ENCODE measurements around the gene OR2H1. TPM values are rescaled to one million over a fixed set of nuclear protein-coding genes. Genes with fewer than 3 reads are reported as not detected.

The OR2H1 gene
- polyA plus RNA-seq, 1 donor from 2014 or later, result not detected

DNA sequence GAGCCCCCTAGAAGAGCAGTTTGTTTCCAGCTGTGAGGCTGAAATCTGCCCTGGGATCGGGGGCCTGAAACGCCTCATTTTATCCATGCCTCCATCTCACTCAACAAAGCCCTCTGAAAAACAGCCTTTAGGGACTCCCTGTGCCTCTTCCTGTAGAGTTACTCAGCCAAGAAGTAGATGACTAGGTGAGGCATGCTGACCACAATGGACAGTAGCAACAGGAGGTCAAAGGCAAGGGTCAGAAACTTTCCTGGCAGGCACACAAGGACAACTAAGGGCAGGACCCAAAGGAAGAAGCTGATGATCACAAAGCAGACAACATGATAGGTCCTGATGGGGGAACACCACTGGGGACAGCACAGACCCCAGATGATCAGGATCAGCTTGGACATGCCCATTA, 18.0 kb downstream of the OR2H1 start:
- Histone ChIP-seq H4K20me1 (ENCODE audit: insufficient read depth) (no peaks in the 10 kb centered on the region), H3K27me3 (ENCODE audit: insufficient read depth, low read depth, low read length) (no peaks in the 10 kb centered on the region), H3K36me3 (ENCODE audit: insufficient read depth, low read length) (no peaks in the 10 kb centered on the region), H2AFZ (ENCODE audit: low read depth, low read length) (no peak overlapping the region), H3K4me2 (ENCODE audit: low read length) (no peak overlapping the region), H3K27ac (ENCODE audit: low read length) (no peak overlapping the region), H3K9me3 (ENCODE audit: low read length) (no peaks in the 10 kb centered on the region), H3F3A (ENCODE audit: insufficient read depth, low read length, poor library complexity, severe bottlenecking) (no peaks in the 10 kb centered on the region), H3K9ac (ENCODE audit: low read length) (no peak overlapping the region), H3K4me3 (ENCODE audit: low read length) (no peak overlapping the region), H3K79me2 (replicated peaks; ENCODE audit: insufficient read depth, low read length) (no peaks in the 10 kb centered on the region), H3K9me2 (ENCODE audit: insufficient read depth, low read length) (no peaks in the 10 kb centered on the region)
- TF ChIP-seq MXI1 (conservative IDR thresholded peaks at IDR 0.05; ENCODE audit: poor library complexity, severe bottlenecking), result no peak
- TF ChIP-seq POLR2AphosphoS5 (IDR thresholded peaks at IDR 0.05), result no peak
- TF ChIP-seq EP300 (conservative IDR thresholded peaks at IDR 0.05; ENCODE audit: poor library complexity, severe bottlenecking), result no peak
- no peak for TF ChIP-seq RAD21 (conservative IDR thresholded peaks at IDR 0.05)
- TF ChIP-seq TAF1 (IDR thresholded peaks at IDR 0.05; ENCODE audit: low read depth), result no peak
- TF ChIP-seq SMC3 (conservative IDR thresholded peaks at IDR 0.05; ENCODE audit: poor library complexity), result no peak
- TF ChIP-seq, protein P1, sequence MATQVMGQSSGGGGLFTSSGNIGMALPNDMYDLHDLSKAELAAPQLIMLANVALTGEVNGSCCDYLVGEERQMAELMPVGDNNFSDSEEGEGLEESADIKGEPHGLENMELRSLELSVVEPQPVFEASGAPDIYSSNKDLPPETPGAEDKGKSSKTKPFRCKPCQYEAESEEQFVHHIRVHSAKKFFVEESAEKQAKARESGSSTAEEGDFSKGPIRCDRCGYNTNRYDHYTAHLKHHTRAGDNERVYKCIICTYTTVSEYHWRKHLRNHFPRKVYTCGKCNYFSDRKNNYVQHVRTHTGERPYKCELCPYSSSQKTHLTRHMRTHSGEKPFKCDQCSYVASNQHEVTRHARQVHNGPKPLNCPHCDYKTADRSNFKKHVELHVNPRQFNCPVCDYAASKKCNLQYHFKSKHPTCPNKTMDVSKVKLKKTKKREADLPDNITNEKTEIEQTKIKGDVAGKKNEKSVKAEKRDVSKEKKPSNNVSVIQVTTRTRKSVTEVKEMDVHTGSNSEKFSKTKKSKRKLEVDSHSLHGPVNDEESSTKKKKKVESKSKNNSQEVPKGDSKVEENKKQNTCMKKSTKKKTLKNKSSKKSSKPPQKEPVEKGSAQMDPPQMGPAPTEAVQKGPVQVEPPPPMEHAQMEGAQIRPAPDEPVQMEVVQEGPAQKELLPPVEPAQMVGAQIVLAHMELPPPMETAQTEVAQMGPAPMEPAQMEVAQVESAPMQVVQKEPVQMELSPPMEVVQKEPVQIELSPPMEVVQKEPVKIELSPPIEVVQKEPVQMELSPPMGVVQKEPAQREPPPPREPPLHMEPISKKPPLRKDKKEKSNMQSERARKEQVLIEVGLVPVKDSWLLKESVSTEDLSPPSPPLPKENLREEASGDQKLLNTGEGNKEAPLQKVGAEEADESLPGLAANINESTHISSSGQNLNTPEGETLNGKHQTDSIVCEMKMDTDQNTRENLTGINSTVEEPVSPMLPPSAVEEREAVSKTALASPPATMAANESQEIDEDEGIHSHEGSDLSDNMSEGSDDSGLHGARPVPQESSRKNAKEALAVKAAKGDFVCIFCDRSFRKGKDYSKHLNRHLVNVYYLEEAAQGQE (IDR thresholded peaks at IDR 0.05; ENCODE audit: borderline replicate concordance), result no peak
- no peak for TF ChIP-seq EZH2 (IDR thresholded peaks at IDR 0.05; ENCODE audit: borderline replicate concordance, insufficient read depth, low read length, poor library complexity, severe bottlenecking)
- TF ChIP-seq, protein P2, sequence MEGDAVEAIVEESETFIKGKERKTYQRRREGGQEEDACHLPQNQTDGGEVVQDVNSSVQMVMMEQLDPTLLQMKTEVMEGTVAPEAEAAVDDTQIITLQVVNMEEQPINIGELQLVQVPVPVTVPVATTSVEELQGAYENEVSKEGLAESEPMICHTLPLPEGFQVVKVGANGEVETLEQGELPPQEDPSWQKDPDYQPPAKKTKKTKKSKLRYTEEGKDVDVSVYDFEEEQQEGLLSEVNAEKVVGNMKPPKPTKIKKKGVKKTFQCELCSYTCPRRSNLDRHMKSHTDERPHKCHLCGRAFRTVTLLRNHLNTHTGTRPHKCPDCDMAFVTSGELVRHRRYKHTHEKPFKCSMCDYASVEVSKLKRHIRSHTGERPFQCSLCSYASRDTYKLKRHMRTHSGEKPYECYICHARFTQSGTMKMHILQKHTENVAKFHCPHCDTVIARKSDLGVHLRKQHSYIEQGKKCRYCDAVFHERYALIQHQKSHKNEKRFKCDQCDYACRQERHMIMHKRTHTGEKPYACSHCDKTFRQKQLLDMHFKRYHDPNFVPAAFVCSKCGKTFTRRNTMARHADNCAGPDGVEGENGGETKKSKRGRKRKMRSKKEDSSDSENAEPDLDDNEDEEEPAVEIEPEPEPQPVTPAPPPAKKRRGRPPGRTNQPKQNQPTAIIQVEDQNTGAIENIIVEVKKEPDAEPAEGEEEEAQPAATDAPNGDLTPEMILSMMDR (IDR thresholded peaks at IDR 0.05; ENCODE audit: poor library complexity, severe bottlenecking), result no peak

DNA sequence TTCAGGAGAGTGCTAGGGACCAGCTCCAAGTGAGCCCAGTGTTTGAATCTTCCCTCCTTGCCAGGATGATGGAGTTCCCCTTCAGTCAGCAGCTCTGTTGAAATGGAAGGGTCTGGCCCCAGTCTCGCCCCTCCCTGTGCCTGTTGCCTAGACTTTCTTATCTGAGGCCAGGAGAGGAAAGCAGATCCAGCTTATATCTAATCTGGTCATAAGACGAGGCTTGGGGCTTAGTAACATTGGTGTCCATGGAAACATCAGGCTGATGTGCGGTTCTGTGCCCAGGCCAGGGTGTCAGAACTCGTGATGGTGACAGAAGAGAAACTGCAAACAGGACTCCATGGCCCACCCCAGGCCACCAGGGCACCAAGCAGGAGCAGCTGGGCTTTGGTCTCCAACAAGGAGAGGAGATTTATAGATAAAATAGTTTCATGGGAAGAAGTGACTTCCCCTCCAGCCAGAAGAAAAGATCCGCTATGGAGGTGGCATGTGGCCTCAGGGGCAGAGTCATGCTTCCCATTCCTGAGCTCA, 21.0 kb downstream of the OR2H1 start:
- no peak overlapping the region for H2AFZ ChIP-seq (ENCODE audit: low read depth, low read length)
- no peak overlapping the region for H3K4me2 ChIP-seq (ENCODE audit: low read length)
- no peaks in the 10 kb centered on the region for H3K36me3 ChIP-seq (ENCODE audit: insufficient read depth, low read length)
- no peaks in the 10 kb centered on the region for H3K79me2 ChIP-seq (replicated peaks; ENCODE audit: insufficient read depth, low read length)
- no peaks in the 10 kb centered on the region for H4K20me1 ChIP-seq (ENCODE audit: insufficient read depth)
- TF ChIP-seq RAD21 (conservative IDR thresholded peaks at IDR 0.05) (no peak), EP300 (conservative IDR thresholded peaks at IDR 0.05; ENCODE audit: poor library complexity, severe bottlenecking) (no peak), TAF1 (IDR thresholded peaks at IDR 0.05; ENCODE audit: low read depth) (no peak), POLR2AphosphoS5 (IDR thresholded peaks at IDR 0.05) (no peak), EZH2 (IDR thresholded peaks at IDR 0.05; ENCODE audit: borderline replicate concordance, insufficient read depth, low read length, poor library complexity, severe bottlenecking) (no peak), MXI1 (conservative IDR thresholded peaks at IDR 0.05; ENCODE audit: poor library complexity, severe bottlenecking) (no peak), SMC3 (conservative IDR thresholded peaks at IDR 0.05; ENCODE audit: poor library complexity) (no peak)
- TF ChIP-seq, protein P2 (IDR thresholded peaks at IDR 0.05; ENCODE audit: poor library complexity, severe bottlenecking), result no peak
- TF ChIP-seq, protein P1 (IDR thresholded peaks at IDR 0.05; ENCODE audit: borderline replicate concordance), result no peak
- H3K4me3 ChIP-seq (ENCODE audit: low read length), result no peak overlapping the region
- no peaks in the 10 kb centered on the region for H3K27me3 ChIP-seq (ENCODE audit: insufficient read depth, low read depth, low read length)
- H3K27ac ChIP-seq (ENCODE audit: low read length), result no peak overlapping the region
- H3F3A ChIP-seq (ENCODE audit: insufficient read depth, low read length, poor library complexity, severe bottlenecking), result no peaks in the 10 kb centered on the region
- no peaks in the 10 kb centered on the region for H3K9me2 ChIP-seq (ENCODE audit: insufficient read depth, low read length)
- H3K9me3 ChIP-seq (ENCODE audit: low read length), result no peaks in the 10 kb centered on the region
- H3K9ac ChIP-seq (ENCODE audit: low read length), result no peak overlapping the region
